IPS-15b (cell line): Measurements from ENCODE around the gene KRTAP12-2.
"Not testable (repeated sequence)": the region's sequence is repeated elsewhere in the genome, so short reads cannot be mapped to it uniquely, and the experiment has no call there.

Experiments
- H3K27me3 ChIP-seq: one replicate; pipeline ENCODE4 v1.6.1; 2013; ENCODE audit warnings: low read length; ENCODE audit not compliant: control insufficient read depth, insufficient read depth
- H3K36me3 ChIP-seq: one replicate; pipeline ENCODE4 v1.6.1; 2013; ENCODE audit warnings: low read length; ENCODE audit not compliant: control insufficient read depth, insufficient read depth
- H3K4me1 ChIP-seq: one replicate; pipeline ENCODE4 v1.6.1; 2013; ENCODE audit warnings: mild to moderate bottlenecking, low read length; ENCODE audit not compliant: control insufficient read depth, insufficient read depth
- H3K4me3 ChIP-seq: one replicate; pipeline ENCODE4 v1.5.1; 2013; ENCODE audit warnings: low read depth, low read length
- H3K9ac ChIP-seq: one replicate; pipeline ENCODE4 v1.6.1; 2013; ENCODE audit warnings: low read depth, mild to moderate bottlenecking, low read length
- H3K9me3 ChIP-seq: one replicate; pipeline ENCODE4 v1.6.1; 2013; ENCODE audit warnings: mild to moderate bottlenecking, low read length; ENCODE audit not compliant: control insufficient read depth, insufficient read depth

The KRTAP12-2 gene

GRCh38 chr21:44687671-44688070 lies 20.9 kb upstream of the KRTAP12-2 start:
- Histone ChIP-seq H3K27me3 (no peaks in the 10 kb centered on the region), H3K4me3 (no peak overlapping the region), H3K9me3 (no peaks in the 10 kb centered on the region), H3K4me1 (peaks cover 4% of the 10 kb centered on the region), H3K9ac (no peak overlapping the region), H3K36me3 (no peaks in the 10 kb centered on the region)

DNA sequence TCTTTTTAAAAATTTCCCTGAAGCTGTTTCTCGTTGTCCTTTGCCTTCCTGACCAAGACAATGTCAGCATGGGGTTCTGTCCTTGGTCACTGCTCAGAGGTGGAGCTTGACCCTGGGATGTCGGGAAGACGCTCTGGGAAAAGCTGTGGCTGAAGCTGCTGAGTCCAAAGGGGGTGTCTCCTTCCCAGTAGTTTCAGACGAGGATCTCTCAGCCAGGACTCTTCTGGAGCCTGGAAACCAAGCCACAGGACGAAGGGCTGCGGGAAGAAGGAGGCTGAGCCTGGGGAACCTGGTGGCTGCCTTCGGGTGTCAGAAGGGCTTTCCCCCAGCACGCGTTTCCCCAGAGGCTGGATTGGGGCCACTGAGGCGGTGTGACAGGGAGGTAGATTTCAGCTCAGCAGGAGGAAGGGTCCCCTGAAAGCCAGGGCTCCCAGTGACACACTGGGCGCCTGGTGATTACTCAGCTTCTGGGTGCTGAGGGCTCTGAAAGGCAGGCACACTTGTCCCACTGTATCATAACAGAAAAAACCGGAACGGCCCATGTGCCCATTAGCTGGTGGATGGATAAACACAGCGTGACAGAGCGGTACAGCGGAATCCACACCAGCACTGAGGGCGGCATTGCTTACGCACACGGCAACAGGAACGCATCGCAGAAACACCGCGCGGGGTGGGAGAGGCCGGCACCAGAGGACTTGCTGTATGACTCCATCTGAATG lies 20.3 kb upstream of the KRTAP12-2 start:
- no peaks in the 10 kb centered on the region for H3K27me3 ChIP-seq
- no peaks in the 10 kb centered on the region for H3K36me3 ChIP-seq
- no peak overlapping the region for H3K9ac ChIP-seq
- no peak overlapping the region for H3K4me3 ChIP-seq
- H3K9me3 ChIP-seq: no peaks in the 10 kb centered on the region
- peaks cover 4% of the 10 kb centered on the region for H3K4me1 ChIP-seq

DNA sequence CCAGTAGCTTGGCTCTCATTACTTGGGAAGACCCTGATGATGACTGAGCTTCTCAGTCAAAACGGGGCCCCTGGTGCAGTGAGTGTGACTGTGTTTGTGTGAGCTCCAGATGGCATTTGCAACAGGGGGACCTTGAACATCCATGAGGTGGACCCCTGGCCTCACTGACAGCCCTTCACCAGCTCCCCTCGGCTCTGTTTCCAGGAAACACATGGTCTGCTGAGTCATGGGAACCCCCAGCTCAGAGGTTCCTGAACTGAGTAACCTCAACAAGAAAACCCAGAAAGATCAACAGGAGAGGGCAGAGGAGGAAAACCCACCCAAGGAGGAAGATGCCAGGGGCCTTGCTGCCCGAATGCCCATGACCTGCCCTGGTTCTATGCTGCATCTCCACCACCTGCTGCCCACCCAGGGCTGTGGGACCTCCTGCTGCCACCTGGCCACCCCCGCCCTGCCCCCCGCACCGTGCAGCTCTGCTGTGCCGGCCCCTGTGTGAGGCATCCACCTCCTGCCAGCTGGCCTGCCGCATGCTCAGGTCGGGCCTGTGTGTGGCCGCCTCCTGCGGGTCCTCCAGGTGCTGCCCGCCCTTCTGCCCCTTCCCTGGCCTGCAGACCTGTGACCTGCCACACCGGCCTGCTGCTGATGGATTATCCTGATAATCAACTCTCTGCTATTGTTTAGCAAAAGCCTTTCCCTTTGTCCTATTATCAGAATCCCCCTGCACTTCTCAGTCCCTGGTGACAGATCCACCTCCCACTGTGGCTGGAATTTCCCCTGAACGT lies 19.5 kb upstream of the KRTAP12-2 start:
- H3K9me3 ChIP-seq: no peaks in the 10 kb centered on the region
- H3K27me3 ChIP-seq: no peaks in the 10 kb centered on the region
- H3K9ac ChIP-seq: no peak overlapping the region
- H3K36me3 ChIP-seq: no peaks in the 10 kb centered on the region
- H3K4me1 ChIP-seq: peaks cover 4% of the 10 kb centered on the region
- H3K4me3 ChIP-seq: no peak overlapping the region

- not testable (repeated sequence) for H3K36me3 ChIP-seq, H3K4me3 ChIP-seq, H3K4me1 ChIP-seq, H3K9ac ChIP-seq, H3K9me3 ChIP-seq, H3K27me3 ChIP-seq
These were observed 18.3 kb upstream of the KRTAP12-2 start for GRCh38 chr21:44685050-44685449.

DNA sequence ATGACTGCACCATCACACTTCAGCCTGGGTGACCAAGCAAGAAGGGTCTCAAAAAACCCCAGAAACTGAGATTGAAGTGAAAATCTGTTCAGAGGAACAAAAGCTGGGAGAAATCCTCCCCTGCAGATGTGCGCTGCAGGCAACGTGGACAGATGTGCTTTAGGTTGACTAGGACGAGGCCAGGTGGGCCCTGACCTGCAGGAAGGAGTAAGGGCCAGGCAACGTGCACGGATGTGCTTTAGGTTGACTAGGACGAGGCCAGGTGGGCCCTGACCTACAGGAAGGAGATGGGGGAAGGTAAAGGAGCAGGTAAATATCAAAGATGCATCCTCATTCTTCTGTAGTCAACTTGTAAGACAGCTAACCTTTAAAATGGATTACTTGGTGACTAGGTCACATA lies 17.8 kb upstream of the KRTAP12-2 start:
- no peaks in the 10 kb centered on the region for H3K27me3 ChIP-seq

GRCh38 chr21:44684077-44684476 lies 17.4 kb upstream of the KRTAP12-2 start:
- Histone ChIP-seq H3K27me3 (no peaks in the 10 kb centered on the region), H3K36me3 (no peaks in the 10 kb centered on the region), H3K4me3 (no peak overlapping the region), H3K9me3 (no peaks in the 10 kb centered on the region), H3K9ac (no peak overlapping the region), H3K4me1 (peaks cover 4% of the 10 kb centered on the region)

More for the DNA sequence above, 17.8 kb upstream of the KRTAP12-2 start:
- H3K9me3 ChIP-seq: no peaks in the 10 kb centered on the region
- no peaks in the 10 kb centered on the region for H3K36me3 ChIP-seq
- no peak overlapping the region for H3K9ac ChIP-seq
- H3K4me1 ChIP-seq: peaks cover 4% of the 10 kb centered on the region
- no peak overlapping the region for H3K4me3 ChIP-seq

GRCh38 chr21:44682580-44683151 lies 15.9 kb upstream of the KRTAP12-2 start:
- no peak overlapping the region for H3K4me3 ChIP-seq
- H3K9ac ChIP-seq: no peak overlapping the region
- H3K27me3 ChIP-seq: no peaks in the 10 kb centered on the region
- H3K36me3 ChIP-seq: no peaks in the 10 kb centered on the region
- H3K9me3 ChIP-seq: no peaks in the 10 kb centered on the region
- H3K4me1 ChIP-seq: peaks cover 4% of the 10 kb centered on the region

GRCh38 chr21:44681861-44682579 lies 15.3 kb upstream of the KRTAP12-2 start, which contains the start of gene KRTAP12-1:
KRTAP12-1 (minus strand) TSS chr21:44682163; CDS start chr21:44682123, 40 bp downstream.
- H3K4me3 ChIP-seq: no peak within 1 kb of the TSS
- peaks cover 4% of the 10 kb centered on the region for H3K4me1 ChIP-seq
- no peak within 1 kb of the TSS for H3K9ac ChIP-seq
- H3K27me3 ChIP-seq: no peaks in the 10 kb centered on the region
- no peaks in the 10 kb centered on the region for H3K36me3 ChIP-seq
- no peaks in the 10 kb centered on the region for H3K9me3 ChIP-seq

GRCh38 chr21:44681152-44681551 lies 14.4 kb upstream of the KRTAP12-2 start:
- no peak overlapping the region for H3K4me3 ChIP-seq
- no peaks in the 10 kb centered on the region for H3K36me3 ChIP-seq
- no peak overlapping the region for H3K9ac ChIP-seq
- no peaks in the 10 kb centered on the region for H3K27me3 ChIP-seq
- H3K9me3 ChIP-seq: no peaks in the 10 kb centered on the region
- H3K4me1 ChIP-seq: no peaks in the 10 kb centered on the region

- H3K27me3 ChIP-seq: no peaks in the 10 kb centered on the region
- no peak overlapping the region for H3K9ac ChIP-seq
- no peaks in the 10 kb centered on the region for H3K9me3 ChIP-seq
- H3K4me3 ChIP-seq: no peak overlapping the region
- no peaks in the 10 kb centered on the region for H3K4me1 ChIP-seq
- no peaks in the 10 kb centered on the region for H3K36me3 ChIP-seq
These were observed 11.2 kb upstream of the KRTAP12-2 start for GRCh38 chr21:44677881-44678280.

DNA sequence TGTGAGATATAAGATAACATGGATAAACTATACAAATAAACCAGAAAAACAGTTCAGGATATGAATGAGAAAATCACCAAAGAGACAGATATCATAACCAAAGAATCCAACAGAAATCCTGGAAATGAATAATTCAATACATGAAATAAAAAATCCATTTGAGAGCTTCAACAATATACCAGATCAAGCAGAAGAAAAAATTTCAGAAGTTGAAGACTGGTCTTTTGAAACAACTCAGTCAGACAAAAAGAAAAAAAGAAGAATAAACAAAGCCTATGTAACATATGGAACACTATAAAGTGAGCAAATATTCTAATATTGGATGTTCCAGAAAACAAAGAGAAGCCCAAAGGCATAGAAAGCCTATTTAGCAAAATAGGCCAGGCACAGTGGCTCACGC lies 5.2 kb upstream of the KRTAP12-2 start:
- H3K4me1 ChIP-seq: no peaks in the 10 kb centered on the region
- H3K27me3 ChIP-seq: no peaks in the 10 kb centered on the region
- peaks cover 9% of the 10 kb centered on the region for H3K9me3 ChIP-seq
- no peak overlapping the region for H3K9ac ChIP-seq
- H3K36me3 ChIP-seq: peaks cover 6% of the 10 kb centered on the region
- no peak overlapping the region for H3K4me3 ChIP-seq
